ENCODE measurements around the gene CACFD1. TPM values are rescaled to one million over a fixed set of nuclear protein-coding genes. Genes with fewer than 3 reads are reported as not detected.
A peak's percentile ranks its signal among the peaks of the same experiment; 100 is the strongest.

The CACFD1 gene
- total RNA-seq, 1 experiment from 2014 or later, result 22.5 TPM

- Mint-ChIP-seq H3K4me1 (peaks cover 13% of the 10 kb centered on the region), H3K27me3 (ENCODE audit: low read depth) (peaks cover 3% of the 10 kb centered on the region; the same call in 1 of the 2 replicates), H3K9me3 (no peaks in the 10 kb centered on the region), H3K4me3 (no peak overlapping the region), H3K27ac (peak overlapping the region; percentile 23; the same call in 1 of the 2 replicates), H3K36me3 (peaks cover 3% of the 10 kb centered on the region; the same call in 1 of the 2 replicates)
- no peak for ATAC-seq
- DNase-seq (ENCODE audit: low spot score), result no peak
- CTCF ChIA-PET, result no interaction called here
- POLR2A ChIA-PET, result no interaction called here
- TF ChIP-seq ZBTB21 (CRISPR knock-in tag; IDR thresholded peaks at IDR 0.05; ENCODE audit: borderline replicate concordance), result no peak
- TF ChIP-seq JAZF1 (CRISPR knock-in tag; IDR thresholded peaks at IDR 0.05), result no peak
- TF ChIP-seq, protein P1, sequence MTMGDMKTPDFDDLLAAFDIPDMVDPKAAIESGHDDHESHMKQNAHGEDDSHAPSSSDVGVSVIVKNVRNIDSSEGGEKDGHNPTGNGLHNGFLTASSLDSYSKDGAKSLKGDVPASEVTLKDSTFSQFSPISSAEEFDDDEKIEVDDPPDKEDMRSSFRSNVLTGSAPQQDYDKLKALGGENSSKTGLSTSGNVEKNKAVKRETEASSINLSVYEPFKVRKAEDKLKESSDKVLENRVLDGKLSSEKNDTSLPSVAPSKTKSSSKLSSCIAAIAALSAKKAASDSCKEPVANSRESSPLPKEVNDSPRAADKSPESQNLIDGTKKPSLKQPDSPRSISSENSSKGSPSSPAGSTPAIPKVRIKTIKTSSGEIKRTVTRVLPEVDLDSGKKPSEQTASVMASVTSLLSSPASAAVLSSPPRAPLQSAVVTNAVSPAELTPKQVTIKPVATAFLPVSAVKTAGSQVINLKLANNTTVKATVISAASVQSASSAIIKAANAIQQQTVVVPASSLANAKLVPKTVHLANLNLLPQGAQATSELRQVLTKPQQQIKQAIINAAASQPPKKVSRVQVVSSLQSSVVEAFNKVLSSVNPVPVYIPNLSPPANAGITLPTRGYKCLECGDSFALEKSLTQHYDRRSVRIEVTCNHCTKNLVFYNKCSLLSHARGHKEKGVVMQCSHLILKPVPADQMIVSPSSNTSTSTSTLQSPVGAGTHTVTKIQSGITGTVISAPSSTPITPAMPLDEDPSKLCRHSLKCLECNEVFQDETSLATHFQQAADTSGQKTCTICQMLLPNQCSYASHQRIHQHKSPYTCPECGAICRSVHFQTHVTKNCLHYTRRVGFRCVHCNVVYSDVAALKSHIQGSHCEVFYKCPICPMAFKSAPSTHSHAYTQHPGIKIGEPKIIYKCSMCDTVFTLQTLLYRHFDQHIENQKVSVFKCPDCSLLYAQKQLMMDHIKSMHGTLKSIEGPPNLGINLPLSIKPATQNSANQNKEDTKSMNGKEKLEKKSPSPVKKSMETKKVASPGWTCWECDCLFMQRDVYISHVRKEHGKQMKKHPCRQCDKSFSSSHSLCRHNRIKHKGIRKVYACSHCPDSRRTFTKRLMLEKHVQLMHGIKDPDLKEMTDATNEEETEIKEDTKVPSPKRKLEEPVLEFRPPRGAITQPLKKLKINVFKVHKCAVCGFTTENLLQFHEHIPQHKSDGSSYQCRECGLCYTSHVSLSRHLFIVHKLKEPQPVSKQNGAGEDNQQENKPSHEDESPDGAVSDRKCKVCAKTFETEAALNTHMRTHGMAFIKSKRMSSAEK (CRISPR knock-in tag; IDR thresholded peaks at IDR 0.05; ENCODE audit: borderline replicate concordance), result no peak
- TF ChIP-seq E2F1 (CRISPR knock-in tag; IDR thresholded peaks at IDR 0.05), result no peak
- TF ChIP-seq ERG (CRISPR knock-in tag; IDR thresholded peaks at IDR 0.05), result no peak
- TF ChIP-seq ATF3 (CRISPR knock-in tag; conservative IDR thresholded peaks at IDR 0.05), result no peak
Measured at GRCh38 chr9:133476036-133476931, 16.5 kb downstream of the CACFD1 start.

DNA sequence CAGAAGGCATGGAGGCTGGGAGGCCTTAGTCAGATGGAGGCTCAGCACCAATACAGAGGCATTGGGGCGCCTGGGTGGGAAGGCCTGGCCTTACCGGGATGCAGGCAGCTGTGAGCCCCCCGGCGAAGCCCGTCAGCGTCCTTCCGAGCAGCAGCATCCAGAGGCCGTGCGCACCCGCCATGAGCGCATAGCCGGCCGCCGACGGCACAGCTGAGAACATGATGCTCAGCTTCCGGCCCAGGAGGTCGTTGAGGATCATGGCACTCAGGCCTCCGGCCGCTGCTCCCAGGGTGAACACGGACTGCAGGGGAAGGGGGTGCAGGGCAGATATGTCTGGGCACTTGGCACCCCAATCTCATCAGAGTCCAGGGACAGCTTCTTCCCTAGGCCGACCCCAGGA, 17.2 kb downstream of the CACFD1 start:
- Mint-ChIP-seq H3K27ac (no peak overlapping the region), H3K36me3 (peaks cover 3% of the 10 kb centered on the region; the same call in 1 of the 2 replicates), H3K27me3 (ENCODE audit: low read depth) (peaks cover 3% of the 10 kb centered on the region; the same call in 1 of the 2 replicates), H3K9me3 (no peaks in the 10 kb centered on the region), H3K4me1 (peaks cover 13% of the 10 kb centered on the region), H3K4me3 (no peak overlapping the region)
- no peak for DNase-seq (ENCODE audit: low spot score)
- ChIA-PET POLR2A (no interaction called here), CTCF (interaction anchor here (2.0 kb wide), 1 partner anchor 10 kb away, joined by 6 read pairs; no protein-coding TSS in a partner anchor)
- no peak for ATAC-seq
- TF ChIP-seq HMGXB4 (CRISPR knock-in tag; IDR thresholded peaks at IDR 0.05) (no peak), ZNF317 (CRISPR knock-in tag; IDR thresholded peaks at IDR 0.05; ENCODE audit: borderline replicate concordance, low read depth) (no peak), ZNF425 (CRISPR knock-in tag; conservative IDR thresholded peaks at IDR 0.05) (no peak), JUN (CRISPR knock-in tag; IDR thresholded peaks at IDR 0.05) (no peak), FOXP1 (CRISPR knock-in tag; IDR thresholded peaks at IDR 0.05; ENCODE audit: borderline replicate concordance) (no peak), ZNF423 (CRISPR knock-in tag; IDR thresholded peaks at IDR 0.05) (no peak), EMX1 (CRISPR knock-in tag; IDR thresholded peaks at IDR 0.05) (no peak), TEAD4 (CRISPR knock-in tag; IDR thresholded peaks at IDR 0.05) (no peak), IRF2 (CRISPR knock-in tag; IDR thresholded peaks at IDR 0.05; ENCODE audit: borderline replicate concordance, low read depth) (no peak)
- TF ChIP-seq, protein P2, sequence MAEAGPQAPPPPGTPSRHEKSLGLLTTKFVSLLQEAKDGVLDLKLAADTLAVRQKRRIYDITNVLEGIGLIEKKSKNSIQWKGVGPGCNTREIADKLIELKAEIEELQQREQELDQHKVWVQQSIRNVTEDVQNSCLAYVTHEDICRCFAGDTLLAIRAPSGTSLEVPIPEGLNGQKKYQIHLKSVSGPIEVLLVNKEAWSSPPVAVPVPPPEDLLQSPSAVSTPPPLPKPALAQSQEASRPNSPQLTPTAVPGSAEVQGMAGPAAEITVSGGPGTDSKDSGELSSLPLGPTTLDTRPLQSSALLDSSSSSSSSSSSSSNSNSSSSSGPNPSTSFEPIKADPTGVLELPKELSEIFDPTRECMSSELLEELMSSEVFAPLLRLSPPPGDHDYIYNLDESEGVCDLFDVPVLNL (CRISPR knock-in tag; IDR thresholded peaks at IDR 0.05; ENCODE audit: borderline replicate concordance, low read depth), result no peak

Data from WTC11 (cell line).